ENCODE results near the gene GTPBP6. TPM values are rescaled to one million over a fixed set of nuclear protein-coding genes. Genes with fewer than 3 reads are reported as not detected.
"Not testable (repeated sequence)": the region's sequence is repeated elsewhere in the genome, so short reads cannot be mapped to it uniquely, and the experiment has no call there.

GTPBP6 gene
- total RNA-seq, 1 experiment from 2014 or later: 48.9 TPM

- Histone ChIP-seq H3K27me3 (ENCODE audit: control insufficient read depth, insufficient read depth, low read length) (no peaks in the 10 kb centered on the region), H3K4me3 (ENCODE audit: insufficient read depth, low read depth, low read length) (no peak overlapping the region), H3K36me3 (replicated peaks; ENCODE audit: control insufficient read depth, insufficient read depth, low read length) (peaks cover 33% of the 10 kb centered on the region)
- no peak for DNase-seq
These were observed 33.4 kb downstream of the GTPBP6 start for GRCh38 chrX:285076-285677.

GRCh38 chrX:283115-283845 is 35.3 kb downstream of the GTPBP6 start:
- H3K36me3 ChIP-seq (replicated peaks; ENCODE audit: control insufficient read depth, insufficient read depth, low read length): peaks cover 24% of the 10 kb centered on the region
- DNase-seq: peak; percentile 90
- H3K4me3 ChIP-seq (ENCODE audit: insufficient read depth, low read depth, low read length): peak overlapping the region; percentile 67
- H3K27me3 ChIP-seq (ENCODE audit: control insufficient read depth, insufficient read depth, low read length): no peaks in the 10 kb centered on the region

GRCh38 chrX:282000-282681 is 36.5 kb downstream of the GTPBP6 start:
- not testable (repeated sequence) for H3K27me3 ChIP-seq (ENCODE audit: control insufficient read depth, insufficient read depth, low read length); DNase-seq
- H3K4me3 ChIP-seq (ENCODE audit: insufficient read depth, low read depth, low read length): peak overlapping the region; percentile 67
- H3K36me3 ChIP-seq (replicated peaks; ENCODE audit: control insufficient read depth, insufficient read depth, low read length): peaks cover 20% of the 10 kb centered on the region

- Histone ChIP-seq H3K36me3 (replicated peaks; ENCODE audit: control insufficient read depth, insufficient read depth, low read length) (peaks cover 17% of the 10 kb centered on the region), H3K27me3 (ENCODE audit: control insufficient read depth, insufficient read depth, low read length) (no peaks in the 10 kb centered on the region), H3K4me3 (ENCODE audit: insufficient read depth, low read depth, low read length) (peak within 1 kb of the TSS; percentile 67)
- peak; percentile 96 for DNase-seq
These were observed 37.2 kb downstream of the GTPBP6 start, which contains the start of gene PLCXD1 for GRCh38 chrX:281166-281999. Gene PLCXD1, plus strand, starts transcription at chrX:281381. Its CDS starts 2,807 bp downstream, at chrX:284188.

- H3K4me3 ChIP-seq (ENCODE audit: insufficient read depth, low read depth, low read length); H3K27me3 ChIP-seq (ENCODE audit: control insufficient read depth, insufficient read depth, low read length); DNase-seq: not testable (repeated sequence)
- H3K36me3 ChIP-seq (replicated peaks; ENCODE audit: control insufficient read depth, insufficient read depth, low read length): peaks cover 15% of the 10 kb centered on the region
These were observed 37.9 kb downstream of the GTPBP6 start for GRCh38 chrX:280722-281121.

GRCh38 chrX:279757-280604 is 38.6 kb downstream of the GTPBP6 start:
- H3K4me3 ChIP-seq (ENCODE audit: insufficient read depth, low read depth, low read length): peak overlapping the region; percentile 28
- H3K36me3 ChIP-seq (replicated peaks; ENCODE audit: control insufficient read depth, insufficient read depth, low read length); H3K27me3 ChIP-seq (ENCODE audit: control insufficient read depth, insufficient read depth, low read length): not testable (repeated sequence)
- DNase-seq: peak; percentile 81

- peak overlapping the region; percentile 71 for H3K4me3 ChIP-seq (ENCODE audit: insufficient read depth, low read depth, low read length)
- no peaks in the 10 kb centered on the region for H3K27me3 ChIP-seq (ENCODE audit: control insufficient read depth, insufficient read depth, low read length)
- H3K36me3 ChIP-seq (replicated peaks; ENCODE audit: control insufficient read depth, insufficient read depth, low read length): no peaks in the 10 kb centered on the region; the same call in 1 of the 2 replicates
- peak; percentile 66 for DNase-seq
These were observed 41.9 kb downstream of the GTPBP6 start for GRCh38 chrX:276581-277201.

GRCh38 chrX:275967-276580 is 42.5 kb downstream of the GTPBP6 start:
- Histone ChIP-seq H3K4me3 (ENCODE audit: insufficient read depth, low read depth, low read length) (peak overlapping the region; percentile 71), H3K27me3 (ENCODE audit: control insufficient read depth, insufficient read depth, low read length) (no peaks in the 10 kb centered on the region), H3K36me3 (replicated peaks; ENCODE audit: control insufficient read depth, insufficient read depth, low read length) (no peaks in the 10 kb centered on the region; the same call in 1 of the 2 replicates)
- peak; percentile 94 for DNase-seq

GRCh38 chrX:275476-275966 is 43.1 kb downstream of the GTPBP6 start:
- peak overlapping the region; percentile 71 for H3K4me3 ChIP-seq (ENCODE audit: insufficient read depth, low read depth, low read length)
- peak; percentile 73 for DNase-seq
- no peaks in the 10 kb centered on the region; the same call in 1 of the 2 replicates for H3K36me3 ChIP-seq (replicated peaks; ENCODE audit: control insufficient read depth, insufficient read depth, low read length)
- H3K27me3 ChIP-seq (ENCODE audit: control insufficient read depth, insufficient read depth, low read length): no peaks in the 10 kb centered on the region

GRCh38 chrX:274904-275475 is 43.6 kb downstream of the GTPBP6 start:
- H3K27me3 ChIP-seq (ENCODE audit: control insufficient read depth, insufficient read depth, low read length): no peaks in the 10 kb centered on the region
- DNase-seq: peak; percentile 88
- H3K4me3 ChIP-seq (ENCODE audit: insufficient read depth, low read depth, low read length): peak overlapping the region; percentile 71
- no peaks in the 10 kb centered on the region; the same call in 1 of the 2 replicates for H3K36me3 ChIP-seq (replicated peaks; ENCODE audit: control insufficient read depth, insufficient read depth, low read length)

- peak; percentile 60 for DNase-seq
- H3K4me3 ChIP-seq (ENCODE audit: insufficient read depth, low read depth, low read length): peak overlapping the region; percentile 11; the same call in 1 of the 2 replicates
- H3K36me3 ChIP-seq (replicated peaks; ENCODE audit: control insufficient read depth, insufficient read depth, low read length): no peaks in the 10 kb centered on the region
- no peaks in the 10 kb centered on the region for H3K27me3 ChIP-seq (ENCODE audit: control insufficient read depth, insufficient read depth, low read length)
These were observed 47.7 kb downstream of the GTPBP6 start for GRCh38 chrX:270848-271367.

GRCh38 chrX:267771-268261 is 50.8 kb downstream of the GTPBP6 start:
- peak overlapping the region; percentile 27; the same call in 1 of the 2 replicates for H3K4me3 ChIP-seq (ENCODE audit: insufficient read depth, low read depth, low read length)

More at GRCh38 chrX:267771-268261, 50.8 kb downstream of the GTPBP6 start:
- Histone ChIP-seq H3K27me3 (ENCODE audit: control insufficient read depth, insufficient read depth, low read length) (no peaks in the 10 kb centered on the region), H3K36me3 (replicated peaks; ENCODE audit: control insufficient read depth, insufficient read depth, low read length) (no peaks in the 10 kb centered on the region)
- DNase-seq: peak; percentile 75
